Measurements from ENCODE around the gene WDSUB1. TPM values are rescaled to one million over a fixed set of nuclear protein-coding genes. Genes with fewer than 3 reads are reported as not detected.

WDSUB1 gene
- 1 to 10 TPM; 6.0 to 6.8 TPM for total RNA-seq

- intact Hi-C loops (cut with DNase I, micrococcal nuclease) = loop anchor here (1.0 to 10.0 kb wide), 8 partner anchors 231 to 1879 kb away; partner anchors contain the start of genes MARCHF7 (in 2 of the 2), CCDC148 (in 1 of the 2), LY75 (in 1 of the 2) and PKP4 (in 1 of the 2)
- Mint-ChIP-seq H3K4me1 (peaks cover 29% of the 10 kb centered on the region), H3K27me3 (no peaks in the 10 kb centered on the region), H3K27ac (peak within 1 kb of the TSS; percentile 83), H3K4me3 (peak within 1 kb of the TSS; percentile 84), H3K9me3 (ENCODE audit: low read depth) (no peaks in the 10 kb centered on the region), H3K36me3 (ENCODE audit: low read depth) (peaks cover 7% of the 10 kb centered on the region)
- ATAC-seq (peak; percentile 33), DNase-seq (peak; percentile 65)
- ChIA-PET CTCF (interaction anchor here (0.8 kb wide), 1 partner anchor 550 kb away, joined by 3 read pairs; no protein-coding TSS in a partner anchor), POLR2A (interaction anchor here (0.5 to 1.2 kb wide), 3 partner anchors 27 to 457 kb away, joined by 4 to 6 read pairs (median 5); no protein-coding TSS in a partner anchor)
Observed at GRCh38 chr2:159285929-159286708, at the start of gene WDSUB1. Gene WDSUB1 (minus strand): TSS chr2:159286703. CDS start chr2:159283069, 3,634 bp downstream.

- H3K4me3 Mint-ChIP-seq = no peak overlapping the region
Observed at GRCh38 chr2:159326569-159327255, 40.2 kb upstream of the WDSUB1 start.

GRCh38 chr2:159322419-159322818 lies 35.9 kb upstream of the WDSUB1 start:
- CTCF ChIA-PET = interaction anchor here (0.8 kb wide), 1 partner anchor 204 kb away, joined by 3 read pairs; no protein-coding TSS in a partner anchor
- no peaks in the 10 kb centered on the region for H3K9me3 Mint-ChIP-seq (ENCODE audit: low read depth)
- H3K4me3 Mint-ChIP-seq = no peak overlapping the region
- H3K4me1 Mint-ChIP-seq = no peaks in the 10 kb centered on the region
- no peak overlapping the region for H3K27ac Mint-ChIP-seq
- ATAC-seq = no peak
- POLR2A ChIA-PET = no interaction called here
- intact Hi-C loops (cut with DNase I, micrococcal nuclease) = no loop called here
- DNase-seq = no peak
- no peaks in the 10 kb centered on the region for H3K27me3 Mint-ChIP-seq
- peaks cover 5% of the 10 kb centered on the region for H3K36me3 Mint-ChIP-seq (ENCODE audit: low read depth)

More at GRCh38 chr2:159326569-159327255, 40.2 kb upstream of the WDSUB1 start:
- ChIA-PET POLR2A (no interaction called here), CTCF (interaction anchor here (1.1 kb wide), 1 partner anchor 9 kb away, joined by 3 read pairs; no protein-coding TSS in a partner anchor)
- H3K4me1 Mint-ChIP-seq = no peaks in the 10 kb centered on the region
- H3K27me3 Mint-ChIP-seq = no peaks in the 10 kb centered on the region
- intact Hi-C loops (cut with DNase I, micrococcal nuclease) = no loop called here
- no peak for DNase-seq
- H3K27ac Mint-ChIP-seq = no peak overlapping the region
- ATAC-seq = no peak
- H3K36me3 Mint-ChIP-seq (ENCODE audit: low read depth) = peaks cover 12% of the 10 kb centered on the region
- no peaks in the 10 kb centered on the region for H3K9me3 Mint-ChIP-seq (ENCODE audit: low read depth)

- POLR2A ChIA-PET = interaction anchor here (0.6 kb wide), 1 partner anchor 34 kb away, joined by 3 read pairs; no protein-coding TSS in a partner anchor
- CTCF ChIA-PET = interaction anchor here (1.7 kb wide), 1 partner anchor 8 kb away, joined by 3 read pairs; no protein-coding TSS in a partner anchor
- no peak overlapping the region for H3K4me3 Mint-ChIP-seq
Observed at GRCh38 chr2:159317392-159318088, 31.0 kb upstream of the WDSUB1 start.

GRCh38 chr2:159307942-159308341 lies 21.4 kb upstream of the WDSUB1 start:
- H3K9me3 Mint-ChIP-seq (ENCODE audit: low read depth) = peaks cover 2% of the 10 kb centered on the region
- H3K4me3 Mint-ChIP-seq = no peak overlapping the region
- ChIA-PET POLR2A (no interaction called here), CTCF (no interaction called here)
- intact Hi-C loops (cut with DNase I, micrococcal nuclease) = no loop called here
- no peaks in the 10 kb centered on the region for H3K4me1 Mint-ChIP-seq
- peaks cover 5% of the 10 kb centered on the region for H3K27me3 Mint-ChIP-seq
- no peaks in the 10 kb centered on the region for H3K36me3 Mint-ChIP-seq (ENCODE audit: low read depth)
- H3K27ac Mint-ChIP-seq = no peak overlapping the region
- DNase-seq = no peak
- ATAC-seq = no peak

More at GRCh38 chr2:159317392-159318088, 31.0 kb upstream of the WDSUB1 start:
- H3K9me3 Mint-ChIP-seq (ENCODE audit: low read depth) = no peaks in the 10 kb centered on the region
- intact Hi-C loops (cut with DNase I, micrococcal nuclease) = no loop called here
- ATAC-seq (no peak), DNase-seq (no peak)
- no peak overlapping the region for H3K27ac Mint-ChIP-seq
- H3K36me3 Mint-ChIP-seq (ENCODE audit: low read depth) = peaks cover 12% of the 10 kb centered on the region
- H3K27me3 Mint-ChIP-seq = no peaks in the 10 kb centered on the region
- H3K4me1 Mint-ChIP-seq = no peaks in the 10 kb centered on the region

GRCh38 chr2:159300586-159300985 lies 14.1 kb upstream of the WDSUB1 start:
- ATAC-seq = no peak
- H3K4me3 Mint-ChIP-seq = no peak overlapping the region
- peaks cover 2% of the 10 kb centered on the region for H3K9me3 Mint-ChIP-seq (ENCODE audit: low read depth)

GRCh38 chr2:159298967-159299366 lies 12.5 kb upstream of the WDSUB1 start:
- Mint-ChIP-seq H3K9me3 (ENCODE audit: low read depth) (no peaks in the 10 kb centered on the region), H3K27ac (no peak overlapping the region), H3K4me3 (no peak overlapping the region), H3K27me3 (peaks cover 2% of the 10 kb centered on the region), H3K4me1 (no peaks in the 10 kb centered on the region), H3K36me3 (ENCODE audit: low read depth) (no peaks in the 10 kb centered on the region)
- no peak for ATAC-seq
- CTCF ChIA-PET = no interaction called here
- no peak for DNase-seq
- POLR2A ChIA-PET = no interaction called here
- intact Hi-C loops (cut with DNase I, micrococcal nuclease) = no loop called here

More at GRCh38 chr2:159300586-159300985, 14.1 kb upstream of the WDSUB1 start:
- Mint-ChIP-seq H3K36me3 (ENCODE audit: low read depth) (no peaks in the 10 kb centered on the region), H3K27ac (no peak overlapping the region), H3K27me3 (peaks cover 4% of the 10 kb centered on the region), H3K4me1 (no peaks in the 10 kb centered on the region)
- CTCF ChIA-PET = interaction anchor here (1.1 kb wide), 1 partner anchor 12 kb away, joined by 3 read pairs; no protein-coding TSS in a partner anchor
- DNase-seq = no peak
- POLR2A ChIA-PET = interaction anchor here (0.6 kb wide), 1 partner anchor 255 kb away, joined by 3 read pairs; no protein-coding TSS in a partner anchor
- intact Hi-C loops (cut with DNase I, micrococcal nuclease) = no loop called here

GRCh38 chr2:159297042-159297707 lies 10.7 kb upstream of the WDSUB1 start:
- H3K27ac Mint-ChIP-seq = no peak overlapping the region
- no peaks in the 10 kb centered on the region for H3K9me3 Mint-ChIP-seq (ENCODE audit: low read depth)
- no peaks in the 10 kb centered on the region for H3K36me3 Mint-ChIP-seq (ENCODE audit: low read depth)
- no peaks in the 10 kb centered on the region for H3K4me1 Mint-ChIP-seq
- no peak overlapping the region for H3K4me3 Mint-ChIP-seq
- H3K27me3 Mint-ChIP-seq = peaks cover 2% of the 10 kb centered on the region
- ChIA-PET CTCF (interaction anchor here (0.6 to 1.0 kb wide), 2 partner anchors 34 to 1496 kb away, joined by 3 read pairs; no protein-coding TSS in a partner anchor), POLR2A (no interaction called here)
- intact Hi-C loops (cut with DNase I, micrococcal nuclease) = no loop called here
- DNase-seq (no peak), ATAC-seq (no peak)

GRCh38 chr2:159292157-159292556 lies 5.7 kb upstream of the WDSUB1 start:
- Mint-ChIP-seq H3K4me3 (no peak overlapping the region), H3K27me3 (no peaks in the 10 kb centered on the region), H3K4me1 (peaks cover 15% of the 10 kb centered on the region), H3K27ac (no peak overlapping the region), H3K36me3 (ENCODE audit: low read depth) (no peaks in the 10 kb centered on the region), H3K9me3 (ENCODE audit: low read depth) (no peaks in the 10 kb centered on the region)
- ChIA-PET POLR2A (no interaction called here), CTCF (no interaction called here)
- DNase-seq (no peak), ATAC-seq (no peak)
- intact Hi-C loops (cut with DNase I, micrococcal nuclease) = no loop called here

- DNase-seq (peak; percentile 45), ATAC-seq (peak; percentile 12)
- H3K36me3 Mint-ChIP-seq (ENCODE audit: low read depth) = no peaks in the 10 kb centered on the region
- H3K4me3 Mint-ChIP-seq = no peak overlapping the region
- H3K27ac Mint-ChIP-seq = peak overlapping the region; percentile 44
- POLR2A ChIA-PET = no interaction called here
- H3K27me3 Mint-ChIP-seq = no peaks in the 10 kb centered on the region
- CTCF ChIA-PET = interaction anchor here (0.9 kb wide), 1 partner anchor 13 kb away, joined by 3 read pairs; no protein-coding TSS in a partner anchor
- peaks cover 23% of the 10 kb centered on the region for H3K4me1 Mint-ChIP-seq
- intact Hi-C loops (cut with DNase I, micrococcal nuclease) = no loop called here
- H3K9me3 Mint-ChIP-seq (ENCODE audit: low read depth) = no peaks in the 10 kb centered on the region
Observed at GRCh38 chr2:159290289-159290907, 3.9 kb upstream of the WDSUB1 start.

Data from activated CD4-positive, alpha-beta T cell treated with anti-CD3 and anti-CD28 coated beads for 36 hours (primary cell).